NB4 (cell line): ENCODE measurements around the gene TJP1.

ENCODE experiments used
- DNase-seq: peaks from one replicate; pipeline ENCODE4 v3.0.0; 2010; ENCODE audit warnings: low read depth
- H3K4me3 ChIP-seq: one replicate; pipeline ENCODE4 v1.5.1; 2011; ENCODE audit warnings: mild to moderate bottlenecking, low read depth, low read length, moderate library complexity
- CTCF ChIP-seq: IDR thresholded peaks from one replicate; pipeline ENCODE4 v1.5.1; 2012; ENCODE audit warnings: low read depth, low read length
- MAX ChIP-seq: IDR thresholded peaks from 2 replicates; pipeline ENCODE4 v1.6.1; 2011; ENCODE audit warnings: low read depth, low read length
- MYC ChIP-seq: IDR thresholded peaks from 2 replicates; pipeline ENCODE4 v1.6.1; 2011; ENCODE audit warnings: low read depth, low read length
- POLR2A ChIP-seq: IDR thresholded peaks from 2 replicates; pipeline ENCODE4 v1.6.1; 2011; ENCODE audit warnings: mild to moderate bottlenecking; ENCODE audit not compliant: insufficient read length; ENCODE audit errors: extremely low read depth

The TJP1 gene

GRCh38 chr15:29812384-29812694, 9.9 kb downstream of the TJP1 start:
- DNase-seq = no peak
- TF ChIP-seq POLR2A (no peak), CTCF (no peak), MAX (no peak), MYC (no peak)
- H3K4me3 ChIP-seq = no peak overlapping the region

- no peak for TF ChIP-seq MYC
- TF ChIP-seq MAX = no peak
- TF ChIP-seq POLR2A = no peak
- no peak for TF ChIP-seq CTCF
- no peak for DNase-seq
- H3K4me3 ChIP-seq = no peak overlapping the region
Measured at GRCh38 chr15:29811691-29812383, 10.4 kb downstream of the TJP1 start.

GRCh38 chr15:29805708-29806104, 16.6 kb downstream of the TJP1 start:
- no peak for TF ChIP-seq CTCF
- TF ChIP-seq POLR2A = no peak
- TF ChIP-seq MAX = no peak
- TF ChIP-seq MYC = no peak
- H3K4me3 ChIP-seq = no peak overlapping the region
- no peak for DNase-seq

- no peak for DNase-seq
- TF ChIP-seq MYC (no peak), POLR2A (no peak), CTCF (no peak), MAX (no peak)
- H3K4me3 ChIP-seq = no peak overlapping the region
Measured at GRCh38 chr15:29805043-29805707, 17.1 kb downstream of the TJP1 start.

GRCh38 chr15:29802411-29802810, 19.9 kb downstream of the TJP1 start:
- TF ChIP-seq MAX (no peak), POLR2A (no peak), CTCF (no peak)
- H3K4me3 ChIP-seq = no peak overlapping the region
- no peak for DNase-seq
